IMR-90 (cell line): Measurements from ENCODE around the gene SLC16A8. TPM values are rescaled to one million over a fixed set of nuclear protein-coding genes. Genes with fewer than 3 reads are reported as not detected.

Experiments used
- ATAC-seq: fragments of 200-7000 bp; cut with Tn5 transposase; 2 replicates; pipeline ENCODE4 v1.9.1; 2020; ENCODE audit warnings: low read depth, mild to moderate bottlenecking, moderate library complexity
- BruUV-seq: library from RNA; stranded (reverse); fragments of 400-500 nt; replicated peaks from 2 replicates; lab custom pipeline; 2021; lab: Mats Ljungman, UMichigan
- CTCF ChIA-PET: fragments of 300-600 bp; formaldehyde crosslinking; extraction: SDS; loops from one replicate; lab custom pipeline; 2021; ENCODE audit warnings: antibody characterized with exemption; lab: Yijun Ruan, JAX
- POLR2A ChIA-PET: fragments of 300-600 bp; sonication (Branson Sonifier 250); formaldehyde crosslinking; loops from one replicate; lab custom pipeline; 2022; ENCODE audit warnings: antibody characterized with exemption; ENCODE audit not compliant: unreplicated experiment; lab: Charles Lee
- DNase-seq: peaks from one replicate; pipeline ENCODE4 v3.0.0; 2013
- H2AFZ ChIP-seq: replicated peaks from 2 replicates; pipeline ENCODE3; 2013; ENCODE audit warnings: low read length, mild to moderate bottlenecking; ENCODE audit not compliant: poor library complexity
- H2AK5ac ChIP-seq: 2 replicates; pipeline ENCODE4 v1.6.1; 2013; ENCODE audit warnings: low read depth, low read length, inconsistent platforms
- H2AK9ac ChIP-seq: replicated peaks from 2 replicates; pipeline ENCODE3; 2013; ENCODE audit warnings: mild to moderate bottlenecking, low read depth, low read length, moderate library complexity; ENCODE audit not compliant: poor library complexity
- H2BK120ac ChIP-seq: 2 replicates; pipeline ENCODE4 v1.6.1; 2013; ENCODE audit warnings: low read depth, low read length, inconsistent platforms
- H2BK15ac ChIP-seq: 3 replicates; pipeline ENCODE4 v1.6.1; 2013; ENCODE audit warnings: low read depth, low read length, inconsistent platforms
- H2BK20ac ChIP-seq: 2 replicates; pipeline ENCODE4 v1.6.1; 2013; ENCODE audit warnings: low read depth, mild to moderate bottlenecking, inconsistent platforms, low read length, moderate library complexity
- H2BK5ac ChIP-seq: 2 replicates; pipeline ENCODE4 v1.6.1; 2013; ENCODE audit warnings: mild to moderate bottlenecking, low read depth, low read length, inconsistent platforms; ENCODE audit not compliant: poor library complexity, severe bottlenecking
- H3K14ac ChIP-seq: replicated peaks from 2 replicates; pipeline ENCODE4 v1.6.1; 2013; ENCODE audit warnings: low read depth, low read length, inconsistent platforms
- H3K18ac ChIP-seq: 2 replicates; pipeline ENCODE4 v1.6.1; 2013; ENCODE audit warnings: low read depth, low read length, control low read depth
- H3K23ac ChIP-seq: 2 replicates; pipeline ENCODE4 v1.6.1; 2013; ENCODE audit warnings: low read depth, low read length, inconsistent platforms
- H3K27ac ChIP-seq: 2 replicates; pipeline ENCODE4 v1.5.1; 2013; ENCODE audit warnings: mild to moderate bottlenecking, control low read depth, low read length; ENCODE audit not compliant: insufficient read depth
- H3K27me3 ChIP-seq: 2 replicates; pipeline ENCODE4 v1.6.1; 2013; ENCODE audit warnings: low read length; ENCODE audit not compliant: control insufficient read depth, insufficient read depth
- H3K36me3 ChIP-seq: 2 replicates; pipeline ENCODE4 v1.6.1; 2013; ENCODE audit warnings: low read length, mixed read lengths; ENCODE audit not compliant: control insufficient read depth, insufficient read depth
- H3K4ac ChIP-seq: 2 replicates; pipeline ENCODE4 v1.6.1; 2013; ENCODE audit warnings: low read depth, low read length, inconsistent platforms
- H3K4me1 ChIP-seq: 2 replicates; pipeline ENCODE4 v1.6.1; 2013; ENCODE audit warnings: low read length, mixed read lengths; ENCODE audit not compliant: control insufficient read depth, insufficient read depth
- H3K4me2 ChIP-seq: 2 replicates; pipeline ENCODE4 v1.6.1; 2013; ENCODE audit warnings: low read depth, mild to moderate bottlenecking, control low read depth, low read length, moderate library complexity
- H3K4me3 ChIP-seq: 2 replicates; pipeline ENCODE4 v1.5.1; 2013; ENCODE audit warnings: low read depth, mild to moderate bottlenecking, control low read depth, low read length, moderate library complexity; ENCODE audit not compliant: insufficient read depth
- H3K56ac ChIP-seq: 2 replicates; pipeline ENCODE4 v1.6.1; 2013; ENCODE audit warnings: low read length, inconsistent platforms; ENCODE audit not compliant: insufficient read depth; ENCODE audit errors: extremely low read depth
- H3K79me1 ChIP-seq, 2 experiments: 2 replicates each; pipeline ENCODE4 v1.6.1; 2013; ENCODE audit warnings: low read length in 2 of 2, inconsistent platforms in 1 of 2, low read depth in 1 of 2
- H3K9ac ChIP-seq: 2 replicates; pipeline ENCODE4 v1.6.1; 2013; ENCODE audit warnings: low read depth, low read length, control low read depth
- H3K9me1 ChIP-seq: 2 replicates; pipeline ENCODE4 v1.6.1; 2013; ENCODE audit warnings: low read length, inconsistent platforms; ENCODE audit not compliant: insufficient read depth
- H3K9me3 ChIP-seq: 2 replicates; pipeline ENCODE4 v1.6.1; 2013; ENCODE audit warnings: low read length; ENCODE audit not compliant: control insufficient read depth, insufficient read depth
- H4K20me1 ChIP-seq: 2 replicates; pipeline ENCODE4 v1.6.1; 2013; ENCODE audit warnings: low read length, inconsistent platforms; ENCODE audit not compliant: insufficient read depth
- H4K5ac ChIP-seq: 2 replicates; pipeline ENCODE4 v1.6.1; 2013; ENCODE audit warnings: mild to moderate bottlenecking, low read depth, low read length, control low read depth
- H4K8ac ChIP-seq, 2 experiments: 2 replicates each; pipeline ENCODE4 v1.6.1; 2013; ENCODE audit warnings: low read depth in 2 of 2, low read length in 2 of 2, control low read depth in 1 of 2, inconsistent platforms in 1 of 2
- H4K91ac ChIP-seq: 2 replicates; pipeline ENCODE4 v1.6.1; 2013; ENCODE audit warnings: low read depth, low read length, inconsistent platforms; ENCODE audit not compliant: insufficient read depth
- CEBPB ChIP-seq: IDR thresholded peaks from 2 replicates; pipeline ENCODE4 v1.6.1; 2012; ENCODE audit warnings: low read depth, low read length, improper control_type of control experiment
- FOS ChIP-seq: fragments of 150-350 bp; IDR thresholded peaks from 2 replicates; pipeline ENCODE4 v1.6.1; 2016; ENCODE audit warnings: low read depth, low read length
- MAFK ChIP-seq: IDR thresholded peaks from 2 replicates; pipeline ENCODE4 v1.6.1; 2012; ENCODE audit warnings: low read depth, low read length, improper control_type of control experiment
- MAZ ChIP-seq: IDR thresholded peaks from 2 replicates; pipeline ENCODE4 v1.6.1; 2012; ENCODE audit warnings: low read depth, mild to moderate bottlenecking, low read length, improper control_type of control experiment, moderate library complexity, borderline replicate concordance
- NFE2L2 ChIP-seq: fragments of 150-350 bp; IDR thresholded peaks from 2 replicates; pipeline ENCODE4 v1.6.1; 2016; ENCODE audit warnings: low read depth, mild to moderate bottlenecking, low read length
- RCOR1 ChIP-seq: IDR thresholded peaks from 2 replicates; pipeline ENCODE4 v1.6.1; 2012; ENCODE audit warnings: mild to moderate bottlenecking, low read length, improper control_type of control experiment; ENCODE audit not compliant: insufficient replicate concordance
- WGBS, 2 experiments: methylation state at CpG; one replicate each; pipeline versions ENCODE4 v1.1.5 to v1.1.7; 2013; ENCODE audit warnings: missing lambda C conversion rate in 2 of 2; ENCODE audit not compliant: insufficient read length in 1 of 2; ENCODE audit errors: extremely low coverage in 2 of 2; 5-methylcytosine and 5-hydroxymethylcytosine counted together
- dilution Hi-C: fragments of 300-500 bp; cut with HindIII; formaldehyde crosslinking; loops from one replicate; pipeline ENCODE4 v1.14.3; 2018; ENCODE audit warnings: low sequenced_read_pairs; ENCODE audit not compliant: unreplicated experiment
- in situ Hi-C: fragments of 300-500 bp; cut with MboI; formaldehyde crosslinking; loops from 3 replicates; pipeline ENCODE4 v1.14.3; 2019; ENCODE audit warnings: low sequenced_read_pairs, inconsistent platforms, mixed read lengths
- intact Hi-C: fragments of 100-400 bp; cut with micrococcal nuclease; formaldehyde crosslinking; loops from 2 replicates; pipeline ENCODE4 v1.10.0; 2022
- polyA plus RNA-seq, 3 experiments: library from polyadenylated mRNA; depleted of rRNA; stranded (reverse); fragments of >200 nt; gene quantifications; 2 replicates each; pipeline ENCODE4 v1.2.3, GENCODE V29; 2012; ENCODE audit warnings: low replicate concordance in 1 of 3
- total RNA-seq: library from RNA; depleted of rRNA; stranded (reverse); fragments of >200 nt; gene quantifications from 2 replicates; pipeline ENCODE4 v1.2.3, GENCODE V29; 2012
- TF ChIP-seq, protein P1 (sequence below): fragments of 150-350 bp; IDR thresholded peaks from 2 replicates; pipeline ENCODE4 v1.6.1; 2017; ENCODE audit warnings: mild to moderate bottlenecking, antibody characterized with exemption, low read length, low read depth

SLC16A8 gene
- total and polyA plus RNA-seq, 2 of the 4 experiments (the other 2 are of a cell fraction): not detected

DNA sequence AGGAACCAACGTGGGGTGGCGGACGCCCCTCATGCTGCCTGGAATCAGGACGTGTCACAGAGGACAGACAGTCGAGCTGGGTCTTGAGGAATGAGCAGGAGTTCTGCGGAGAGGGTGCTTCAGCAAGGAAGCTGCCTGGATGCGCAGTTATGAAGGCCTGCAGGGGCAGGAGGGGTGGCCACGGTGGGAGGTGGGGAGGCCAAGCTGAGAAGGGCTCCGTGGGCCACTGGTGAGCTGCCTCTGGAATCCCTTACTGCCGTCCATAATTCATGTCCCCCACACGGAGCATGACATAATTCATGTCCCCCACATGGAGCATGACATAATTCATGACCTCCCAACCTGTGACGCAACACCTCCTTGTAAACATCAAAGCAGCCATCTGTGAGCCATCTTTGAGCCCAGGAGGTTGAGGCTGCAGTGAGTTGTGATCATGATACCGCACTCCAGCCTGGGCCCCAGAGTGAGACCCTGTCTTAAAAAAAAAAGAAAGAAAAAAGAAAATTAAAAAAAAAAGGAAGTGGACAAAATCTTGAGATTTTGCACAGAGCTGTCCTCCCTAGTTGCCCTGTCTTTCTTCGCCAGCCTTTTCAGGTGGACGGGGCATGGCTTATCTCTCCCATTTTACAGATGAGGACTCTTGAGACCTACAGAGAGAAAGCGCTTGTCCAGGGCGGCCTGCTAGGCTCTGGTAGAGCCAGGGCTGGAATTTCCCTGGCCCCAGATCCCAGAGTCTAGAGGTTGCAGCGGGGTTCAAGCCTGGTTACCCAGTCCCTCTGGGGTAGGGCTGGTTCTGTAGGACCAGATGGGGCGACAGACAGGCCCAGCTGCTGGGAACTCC, 51.1 kb downstream of the SLC16A8 start:
- dilution Hi-C loops: no loop called here

More for the DNA sequence above, 51.1 kb downstream of the SLC16A8 start:
- Histone ChIP-seq H3K36me3 (no peaks in the 10 kb centered on the region), H3K9ac (no peak overlapping the region), H4K8ac (peak overlapping the region in 1 of 2 experiments; percentile 33; a peak in 1 of 4 replicates), H3K14ac (peak overlapping the region; percentile 40), H3K18ac (peak overlapping the region; percentile 14; the same call in 1 of the 2 replicates), H2AK9ac (peak overlapping the region; percentile 63), H3K79me1 (no peaks in the 10 kb centered on the region; a peak in 1 of 4 replicates), H3K4me2 (no peak overlapping the region), H4K20me1 (no peaks in the 10 kb centered on the region), H3K9me1 (peaks cover 6% of the 10 kb centered on the region), H2BK15ac (peak overlapping the region; percentile 12; the same call in 1 of the 3 replicates), H2BK120ac (peak overlapping the region; percentile 77; the same call in 1 of the 2 replicates), H4K5ac (peak overlapping the region; percentile 21; the same call in 1 of the 2 replicates), H3K4me3 (no peak overlapping the region), H3K9me3 (no peaks in the 10 kb centered on the region), H3K4me1 (peaks cover 23% of the 10 kb centered on the region), H3K4ac (peak overlapping the region; percentile 93), H4K91ac (no peak overlapping the region), H2AK5ac (peak overlapping the region; percentile 98), H2BK5ac (no peak overlapping the region), H3K27me3 (peaks cover 2% of the 10 kb centered on the region; the same call in 1 of the 2 replicates), H3K27ac (0 out of 2 replicates have a peak overlapping the region, but pooled peaks have one; percentile 20), H3K56ac (no peak overlapping the region), H2BK20ac (no peak overlapping the region), H2AFZ (peak overlapping the region; percentile 53), H3K23ac (no peak overlapping the region)
- DNase-seq (peak; percentile 90), ATAC-seq (peak; percentile 25)
- intact Hi-C loops (no loop called here), in situ Hi-C loops (no loop called here)
- ChIA-PET POLR2A (no interaction called here), CTCF (interaction anchor here (0.6 kb wide), 1 partner anchor 1652 kb away, joined by 3 read pairs; no protein-coding TSS in a partner anchor)
- TF ChIP-seq CEBPB (peak; percentile 99), MAFK (no peak), FOS (0 out of 2 replicates have a peak, but pooled peaks have one; percentile 10), RCOR1 (peak; percentile 85), MAZ (peak; percentile 60; the same call in 1 of the 2 replicates), NFE2L2 (no peak)
- TF ChIP-seq, protein P1, sequence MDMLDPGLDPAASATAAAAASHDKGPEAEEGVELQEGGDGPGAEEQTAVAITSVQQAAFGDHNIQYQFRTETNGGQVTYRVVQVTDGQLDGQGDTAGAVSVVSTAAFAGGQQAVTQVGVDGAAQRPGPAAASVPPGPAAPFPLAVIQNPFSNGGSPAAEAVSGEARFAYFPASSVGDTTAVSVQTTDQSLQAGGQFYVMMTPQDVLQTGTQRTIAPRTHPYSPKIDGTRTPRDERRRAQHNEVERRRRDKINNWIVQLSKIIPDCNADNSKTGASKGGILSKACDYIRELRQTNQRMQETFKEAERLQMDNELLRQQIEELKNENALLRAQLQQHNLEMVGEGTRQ: peak; percentile 52; the same call in 1 of the 2 replicates
- BruUV-seq: no TSS peak
- 84% methylated on average over 9 of the region's 19 CpGs; no CpG with 5 or more reads in 1 of the 2 experiments for WGBS, 2 experiments
